ENCODE measurements around the gene TRIP6.
"Not testable (repeated sequence)": the region's sequence is repeated elsewhere in the genome, so short reads cannot be mapped to it uniquely, and the experiment has no call there.

The TRIP6 gene

DNA sequence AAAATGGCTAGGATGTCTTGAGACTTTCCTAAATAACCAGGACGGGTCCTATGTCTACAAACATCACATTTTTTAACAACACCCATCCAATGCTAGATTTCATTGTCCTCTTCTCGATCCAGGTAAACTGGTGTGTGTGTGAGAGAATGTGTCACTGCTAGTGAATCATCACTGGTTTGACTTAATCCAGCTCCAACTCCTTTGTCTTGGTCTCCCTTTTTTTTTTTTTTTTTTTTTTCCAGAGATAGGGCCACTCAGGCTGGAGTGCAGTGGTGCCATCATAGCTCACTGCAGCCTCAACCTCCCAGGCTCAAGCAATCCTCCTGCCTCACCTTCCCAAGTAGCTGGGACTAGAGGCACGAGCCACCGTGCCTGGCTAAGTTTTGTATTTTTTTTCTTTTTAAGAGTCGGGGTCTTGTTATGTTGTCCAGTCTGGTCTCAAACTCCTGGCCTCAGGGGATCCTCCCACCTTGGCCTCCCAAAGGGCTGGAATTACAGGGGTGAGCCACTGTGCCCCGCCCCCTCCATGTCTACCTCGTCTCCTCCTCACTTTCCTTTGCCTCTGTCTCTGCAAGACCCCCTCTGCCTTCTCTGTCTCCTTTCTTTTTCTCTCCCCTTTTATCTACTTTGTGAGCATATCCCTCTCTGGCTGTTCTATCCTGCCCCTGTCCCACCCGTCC, 24.5 kb downstream of the TRIP6 start:
- no peak for DNase-seq

GRCh38 chr7:100892364-100893317, 25.5 kb downstream of the TRIP6 start:
- DNase-seq = no peak

- no peak for DNase-seq
Measured at GRCh38 chr7:100893318-100893895, 26.2 kb downstream of the TRIP6 start.

GRCh38 chr7:100893910-100894721, 26.9 kb downstream of the TRIP6 start:
- no peak for DNase-seq

DNA sequence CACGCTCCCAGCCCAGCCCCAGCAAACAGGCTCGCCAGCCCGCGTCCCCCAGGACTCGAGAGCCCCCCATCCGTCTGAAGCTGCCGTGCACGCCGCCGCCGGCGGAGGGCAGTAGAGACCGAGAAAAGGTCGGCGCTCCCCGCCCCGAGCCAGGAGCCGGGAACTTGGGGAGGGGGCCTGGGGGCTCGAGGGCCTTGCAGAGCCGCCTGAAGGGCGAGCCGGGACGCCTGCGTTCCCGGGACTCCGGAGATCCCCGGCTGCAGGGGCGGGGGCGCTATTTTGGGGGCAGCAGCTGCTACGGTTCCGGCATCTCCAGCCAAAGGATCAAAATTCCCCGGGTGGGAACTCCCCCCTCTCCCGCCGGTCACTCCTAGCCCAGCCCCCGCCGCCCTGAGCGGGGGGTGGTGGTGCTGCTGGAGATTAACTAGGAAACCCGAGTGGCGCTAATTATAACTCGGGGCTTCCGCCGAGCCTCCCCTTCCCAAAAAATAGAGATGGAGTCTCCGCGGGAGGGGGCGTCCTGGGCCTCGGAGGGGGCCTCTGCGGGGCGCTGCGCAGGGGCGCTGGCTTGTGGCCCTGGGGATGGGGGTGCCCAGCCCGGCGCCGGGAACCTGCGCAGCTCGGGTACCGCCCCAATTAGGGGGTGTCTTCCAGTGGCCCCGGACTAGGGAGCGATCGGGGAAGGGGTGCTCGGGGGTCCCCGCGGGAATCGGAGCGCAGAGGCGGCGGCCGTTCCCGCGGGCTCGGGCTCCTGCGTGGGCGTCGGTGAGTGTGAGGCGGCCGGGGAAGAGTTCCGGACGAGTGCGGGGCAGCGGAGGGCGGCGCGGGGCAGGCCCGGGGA, 27.9 kb downstream of the TRIP6 start:
- peak; percentile 57 for DNase-seq

- DNase-seq = peak; percentile 59
Measured at GRCh38 chr7:100895701-100895955, 28.4 kb downstream of the TRIP6 start, which contains the start of gene ACHE. Gene ACHE, minus strand, starts transcription at chr7:100895888. Its CDS starts 1,656 bp downstream, at chr7:100894232.

GRCh38 chr7:100895956-100896731, 29.0 kb downstream of the TRIP6 start:
- DNase-seq = no peak

DNA sequence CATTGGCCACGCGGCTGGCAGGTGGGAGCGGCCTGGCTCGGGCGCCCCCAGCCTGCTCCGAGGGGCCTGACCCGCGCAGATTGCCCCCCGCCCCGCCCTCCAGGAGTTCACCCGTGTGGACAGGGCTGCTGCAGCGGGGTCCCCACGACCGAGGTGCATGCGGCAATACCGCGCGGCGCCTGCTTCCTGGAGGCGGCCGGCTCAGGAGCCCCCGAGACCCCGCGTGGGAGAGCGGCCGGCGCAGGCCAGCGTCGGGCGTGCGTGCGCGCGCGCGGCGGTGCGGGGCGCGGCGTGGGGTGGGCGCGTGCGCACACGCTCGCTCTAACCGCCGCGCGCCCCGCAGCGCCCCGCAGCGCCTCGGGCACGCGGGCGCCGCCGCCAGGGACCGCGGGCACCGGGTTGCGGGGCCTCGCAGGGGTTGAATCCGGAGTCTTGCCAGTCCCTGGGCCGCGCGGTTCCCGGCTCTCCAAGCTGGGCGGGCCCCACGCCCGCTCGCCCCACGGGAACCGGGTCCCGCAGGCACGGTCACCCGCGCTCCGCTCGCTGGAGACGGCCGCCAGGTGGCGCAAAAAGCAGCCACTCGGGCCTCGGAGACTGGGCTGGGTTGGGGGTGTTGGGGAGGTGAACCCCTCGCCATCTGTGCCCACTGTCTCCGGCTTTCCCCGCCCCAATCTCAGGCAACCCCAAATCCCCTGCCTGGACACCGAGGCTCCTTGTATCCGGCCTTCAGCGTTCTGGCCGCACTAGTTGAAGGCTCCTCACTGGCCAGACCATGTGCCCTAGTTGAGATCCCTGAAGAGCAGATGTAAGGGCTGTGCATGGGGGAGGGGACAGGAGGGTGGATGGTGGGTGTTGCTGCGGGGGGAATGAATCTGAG, 29.8 kb downstream of the TRIP6 start:
- DNase-seq = no peak

- DNase-seq = no peak
Measured at GRCh38 chr7:100897772-100898454, 30.7 kb downstream of the TRIP6 start.

- no peak for DNase-seq
Measured at GRCh38 chr7:100899432-100899831, 32.2 kb downstream of the TRIP6 start.

DNA sequence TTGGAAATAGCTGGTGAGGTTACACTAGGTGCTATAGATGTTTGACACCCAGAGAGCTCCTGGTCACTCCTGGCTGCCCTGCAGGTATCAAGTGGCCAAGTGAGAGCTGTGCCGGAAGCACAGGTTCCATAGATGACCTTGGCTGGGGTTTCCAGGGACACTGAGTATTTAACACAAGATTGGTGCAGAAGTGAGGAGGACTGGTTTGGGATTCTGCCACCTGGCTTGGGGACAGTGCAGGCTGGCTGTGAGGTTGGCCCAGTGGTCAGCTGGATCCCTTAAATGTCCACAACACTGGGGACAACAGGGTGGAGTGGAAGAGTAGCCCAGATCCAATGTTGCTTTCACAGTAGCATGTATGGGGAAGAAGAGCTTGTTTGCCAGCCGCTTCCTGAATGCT, 33.8 kb downstream of the TRIP6 start:
- DNase-seq = no peak

DNA sequence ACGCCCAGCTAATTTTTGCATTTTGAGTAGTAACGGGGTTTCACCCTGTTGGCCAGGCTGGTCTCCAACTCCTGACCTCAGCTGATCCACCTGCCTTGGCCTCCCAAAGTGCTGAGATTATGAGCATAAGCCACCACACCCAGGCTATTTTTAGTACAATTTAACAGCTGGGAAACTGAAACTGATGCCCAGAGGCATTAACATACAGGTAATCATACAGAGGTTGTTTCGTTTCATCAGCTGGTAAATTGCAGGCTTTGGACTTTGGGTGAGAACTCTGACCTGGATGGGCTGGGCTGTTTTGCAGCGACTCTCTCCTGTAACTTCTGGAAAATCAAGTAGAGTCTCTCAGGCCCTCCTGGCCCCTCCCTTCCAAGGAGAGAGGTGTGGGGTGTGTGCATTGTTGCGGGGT, 34.7 kb downstream of the TRIP6 start:
- no peak for DNase-seq

- DNase-seq = no peak
Measured at GRCh38 chr7:100902638-100903037, 35.5 kb downstream of the TRIP6 start.

GRCh38 chr7:100908512-100908911, 41.3 kb downstream of the TRIP6 start:
- no peak for DNase-seq

- DNase-seq = not testable (repeated sequence)
Measured at GRCh38 chr7:100910443-100910842, 43.3 kb downstream of the TRIP6 start.

GRCh38 chr7:100911484-100911883, 44.3 kb downstream of the TRIP6 start:
- no peak for DNase-seq

DNA sequence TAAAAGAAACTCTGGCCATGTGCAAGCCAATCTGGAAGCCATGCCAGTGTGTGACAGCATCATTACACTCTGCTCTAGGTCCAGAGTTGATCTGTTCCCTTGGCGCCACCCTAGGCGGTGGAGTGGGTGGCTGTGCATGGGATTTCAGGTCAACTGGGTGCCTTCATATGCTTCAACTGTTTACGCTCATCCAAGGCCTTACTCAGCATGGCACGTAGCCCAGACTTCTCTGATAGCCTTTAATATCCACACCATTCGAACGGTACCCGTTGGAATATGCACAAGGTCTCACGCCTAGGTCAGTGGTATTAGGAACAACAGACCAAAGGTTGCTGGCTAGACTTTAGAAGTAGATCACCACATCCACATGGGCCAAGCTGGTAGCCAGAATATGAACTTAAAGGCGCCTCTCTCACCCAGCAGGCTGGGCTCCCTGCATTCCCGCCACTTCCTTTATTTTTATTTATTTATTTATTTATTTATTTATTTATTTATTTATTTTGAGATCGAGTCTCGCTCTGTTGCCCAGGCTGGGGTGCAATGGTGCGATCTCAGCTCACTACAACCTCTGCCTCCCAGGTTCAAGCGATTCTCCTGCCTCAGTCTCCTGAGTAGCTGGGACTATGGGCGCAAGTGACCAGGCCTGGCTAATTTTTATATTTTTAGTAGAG, 47.2 kb downstream of the TRIP6 start:
- DNase-seq = no peak

GRCh38 chr7:100914879-100915447, 47.8 kb downstream of the TRIP6 start:
- peak; percentile 2 for DNase-seq

GRCh38 chr7:100919335-100919734, 52.1 kb downstream of the TRIP6 start:
- DNase-seq = not testable (repeated sequence)
